GM12878 (cell line): ENCODE data around the gene ANTKMT. TPM values are rescaled to one million over a fixed set of nuclear protein-coding genes. Genes with fewer than 3 reads are reported as not detected.

Source experiments
- ATAC-seq: fragments of 200-7000 bp; cut with Tn5 transposase; 3 replicates; pipeline ENCODE4 v1.9.1; 2020; ENCODE audit warnings: mild to moderate bottlenecking, moderate library complexity
- BruUV-seq: library from RNA; stranded (reverse); fragments of 400-500 nt; replicated peaks from 2 replicates; lab custom pipeline; 2021; lab: Mats Ljungman, UMichigan
- CTCF ChIA-PET: fragments of 300-600 bp; sonication (Branson Sonifier 250); formaldehyde crosslinking; extraction: SDS; loops from one replicate; lab custom pipeline; 2021; ENCODE audit warnings: inconsistent platforms; lab: Yijun Ruan, JAX
- POLR2A ChIA-PET: fragments of 350-600 bp; formaldehyde crosslinking; extraction: SDS; loops from one replicate; lab custom pipeline; 2021; ENCODE audit warnings: inconsistent platforms; lab: Charles Lee
- RAD21 ChIA-PET: fragments of 300-600 bp; sonication (Branson Sonifier 250); formaldehyde crosslinking; loops from one replicate; lab custom pipeline; 2023; ENCODE audit warnings: antibody characterized with exemption; ENCODE audit not compliant: unreplicated experiment; lab: Charles Lee
- SMC1A ChIA-PET: fragments of 300-600 bp; sonication (Branson Sonifier 250); formaldehyde crosslinking; loops from one replicate; lab custom pipeline; 2023; ENCODE audit not compliant: unreplicated experiment, uncharacterized antibody; lab: Charles Lee
- DNase-seq: peaks from one replicate; pipeline ENCODE4 v3.0.0-alpha.2; 2011; ENCODE audit warnings: low read depth, low spot score
- FAIRE-seq: peaks from 3 replicates; lab custom pipeline; 2011; peaks lifted over from hg19 to GRCh38; lab: Jason Lieb, UNC
- H2AFZ ChIP-seq: 2 replicates; pipeline ENCODE4 v1.6.0; 2011; ENCODE audit warnings: low read depth, low read length, control low read depth; ENCODE audit not compliant: control insufficient read depth
- H3K27ac ChIP-seq: 2 replicates; pipeline ENCODE4 v1.5.1; 2011; ENCODE audit warnings: control low read depth; ENCODE audit not compliant: control insufficient read depth, insufficient read depth
- H3K27me3 ChIP-seq, 2 experiments: replicated peaks in 1 of 2; 2 replicates each; pipeline versions ENCODE4 v1.6.0 to v1.6.1; 2011; ENCODE audit warnings: low read length in 1 of 2; ENCODE audit not compliant: control insufficient read depth in 2 of 2, insufficient read depth in 2 of 2
- H3K36me3 ChIP-seq, 2 experiments: 2 replicates each; pipeline ENCODE4 v1.5.1; 2011; ENCODE audit warnings: low read length in 1 of 2; ENCODE audit not compliant: control insufficient read depth in 2 of 2, insufficient read depth in 2 of 2
- H3K4me1 ChIP-seq: 2 replicates; pipeline ENCODE4 v1.6.1; 2011; ENCODE audit warnings: mild to moderate bottlenecking, low read length, moderate library complexity, mixed read lengths; ENCODE audit not compliant: control insufficient read depth, insufficient read depth
- H3K4me2 ChIP-seq: 2 replicates; pipeline ENCODE4 v1.6.0; 2011; ENCODE audit warnings: control low read depth; ENCODE audit not compliant: control insufficient read depth, insufficient read depth
- H3K4me3 ChIP-seq: fragments of 200-600 bp; sonication (generic); 2 replicates; pipeline ENCODE4 v1.5.1; 2016
- H3K79me2 ChIP-seq: 2 replicates; pipeline ENCODE4 v1.6.0; 2011; ENCODE audit warnings: low read length; ENCODE audit not compliant: control insufficient read depth, insufficient read depth
- H3K9ac ChIP-seq: 2 replicates; pipeline ENCODE4 v1.8.0; 2011; ENCODE audit warnings: low read length, control low read depth, mixed read lengths; ENCODE audit not compliant: control insufficient read depth, insufficient read depth
- H3K9me3 ChIP-seq: replicated peaks from 3 replicates; pipeline ENCODE4 v1.5.1; 2011; ENCODE audit warnings: mild to moderate bottlenecking, low read length; ENCODE audit not compliant: control insufficient read depth, insufficient read depth
- H4K20me1 ChIP-seq: 2 replicates; pipeline ENCODE4 v1.6.0; 2011; ENCODE audit not compliant: control insufficient read depth, insufficient read depth
- ATF7 ChIP-seq: fragments of 450-650 bp; IDR thresholded peaks from 2 replicates; pipeline ENCODE4 v1.6.1; 2016; ENCODE audit warnings: low read depth, mild to moderate bottlenecking
- CREB1 ChIP-seq: IDR thresholded peaks from 2 replicates; pipeline ENCODE4 v1.6.1; 2012; ENCODE audit warnings: low read depth, mild to moderate bottlenecking, inconsistent platforms
- JUND ChIP-seq: IDR thresholded peaks from 2 replicates; pipeline ENCODE4 v1.6.1; 2012; ENCODE audit warnings: low read depth, mild to moderate bottlenecking, low read length, improper control_type of control experiment, moderate library complexity
- MYB ChIP-seq: fragments of 150-350 bp; IDR thresholded peaks from 2 replicates; pipeline ENCODE4 v1.6.1; 2014; ENCODE audit warnings: mild to moderate bottlenecking, low read depth, low read length, borderline replicate concordance
- MYC ChIP-seq: IDR thresholded peaks from 2 replicates; pipeline ENCODE4 v1.6.1; 2011; ENCODE audit warnings: mild to moderate bottlenecking, low read length, moderate library complexity, inconsistent platforms; ENCODE audit not compliant: insufficient read depth, insufficient replicate concordance, insufficient read length, severe bottlenecking
- TARDBP ChIP-seq: IDR thresholded peaks from 2 replicates; pipeline ENCODE4 v1.6.1; 2016; ENCODE audit warnings: borderline replicate concordance
- WRNIP1 ChIP-seq: IDR thresholded peaks from 2 replicates; pipeline ENCODE4 v1.6.1; 2011; ENCODE audit warnings: low read depth, low read length, improper control_type of control experiment, borderline replicate concordance
- WGBS: methylation state at CpG from one replicate; pipeline ENCODE4 v1.1.6; 2016; ENCODE audit warnings: low lambda C conversion rate; ENCODE audit not compliant: insufficient replicate concordance, insufficient coverage; ENCODE audit errors: missing lambda C conversion rate; 5-methylcytosine and 5-hydroxymethylcytosine counted together
- in situ Hi-C: fragments of 300-500 bp; cut with MboI; formaldehyde crosslinking; loops from 9 replicates; pipeline ENCODE4 v1.14.3; 2018; ENCODE audit warnings: mixed read lengths
- intact Hi-C: fragments of 100-400 bp; cut with micrococcal nuclease; formaldehyde crosslinking; loops from one replicate; pipeline ENCODE4 v1.14.2; 2022; ENCODE audit not compliant: unreplicated experiment
- polyA plus RNA-seq, 11 experiments: library from polyadenylated mRNA; depleted of rRNA in 4 of 11; unstranded in 6 of 11; stranded (reverse) in 5 of 11; fragments of >200 nt; fragmentation: Nextera tagmentation in 4 of 11; fragmentation: Illumina TruSeq in 1 of 11; extraction: Ambion mirVana in 4 of 11; extraction: Trizol in 1 of 11; gene quantifications; 1 replicate in 1 of 11; 2 replicates in 10 of 11; pipeline versions ENCODE4 v1.2.1 to v1.2.3, GENCODE V29; 2011 to 2016; ENCODE audit warnings: inconsistent platforms in 2 of 11, missing spikeins in 2 of 11, low read depth in 1 of 11
- total RNA-seq, 4 experiments: library from RNA; depleted of rRNA in 3 of 4; stranded (reverse); fragments of >200 nt in 3 of 4; fragmentation: Illumina TruSeq in 1 of 4; extraction: Trizol in 1 of 4; gene quantifications; 2 replicates each; pipeline versions ENCODE4 v1.2.1 to v1.2.3, GENCODE V29; 2013 to 2021
- TF ChIP-seq, protein P1 (sequence below): fragments of 450-650 bp; IDR thresholded peaks from 2 replicates; pipeline ENCODE4 v1.6.1; 2016; ENCODE audit warnings: mild to moderate bottlenecking, moderate library complexity, borderline replicate concordance
- TF ChIP-seq, protein P2 (sequence below): fragments of 450-650 bp; formaldehyde crosslinking; IDR thresholded peaks from 2 replicates; pipeline ENCODE4 v1.5.0; 2022; ENCODE audit warnings: mild to moderate bottlenecking, missing genetic modification characterization

The ANTKMT gene
- total and polyA plus RNA-seq, 10 of the 15 experiments (the other 5 are each of a cell fraction or from before 2014, with no cell fraction given): 0.58 to 60.5 (median 25.8) TPM

- TF ChIP-seq, protein P1, sequence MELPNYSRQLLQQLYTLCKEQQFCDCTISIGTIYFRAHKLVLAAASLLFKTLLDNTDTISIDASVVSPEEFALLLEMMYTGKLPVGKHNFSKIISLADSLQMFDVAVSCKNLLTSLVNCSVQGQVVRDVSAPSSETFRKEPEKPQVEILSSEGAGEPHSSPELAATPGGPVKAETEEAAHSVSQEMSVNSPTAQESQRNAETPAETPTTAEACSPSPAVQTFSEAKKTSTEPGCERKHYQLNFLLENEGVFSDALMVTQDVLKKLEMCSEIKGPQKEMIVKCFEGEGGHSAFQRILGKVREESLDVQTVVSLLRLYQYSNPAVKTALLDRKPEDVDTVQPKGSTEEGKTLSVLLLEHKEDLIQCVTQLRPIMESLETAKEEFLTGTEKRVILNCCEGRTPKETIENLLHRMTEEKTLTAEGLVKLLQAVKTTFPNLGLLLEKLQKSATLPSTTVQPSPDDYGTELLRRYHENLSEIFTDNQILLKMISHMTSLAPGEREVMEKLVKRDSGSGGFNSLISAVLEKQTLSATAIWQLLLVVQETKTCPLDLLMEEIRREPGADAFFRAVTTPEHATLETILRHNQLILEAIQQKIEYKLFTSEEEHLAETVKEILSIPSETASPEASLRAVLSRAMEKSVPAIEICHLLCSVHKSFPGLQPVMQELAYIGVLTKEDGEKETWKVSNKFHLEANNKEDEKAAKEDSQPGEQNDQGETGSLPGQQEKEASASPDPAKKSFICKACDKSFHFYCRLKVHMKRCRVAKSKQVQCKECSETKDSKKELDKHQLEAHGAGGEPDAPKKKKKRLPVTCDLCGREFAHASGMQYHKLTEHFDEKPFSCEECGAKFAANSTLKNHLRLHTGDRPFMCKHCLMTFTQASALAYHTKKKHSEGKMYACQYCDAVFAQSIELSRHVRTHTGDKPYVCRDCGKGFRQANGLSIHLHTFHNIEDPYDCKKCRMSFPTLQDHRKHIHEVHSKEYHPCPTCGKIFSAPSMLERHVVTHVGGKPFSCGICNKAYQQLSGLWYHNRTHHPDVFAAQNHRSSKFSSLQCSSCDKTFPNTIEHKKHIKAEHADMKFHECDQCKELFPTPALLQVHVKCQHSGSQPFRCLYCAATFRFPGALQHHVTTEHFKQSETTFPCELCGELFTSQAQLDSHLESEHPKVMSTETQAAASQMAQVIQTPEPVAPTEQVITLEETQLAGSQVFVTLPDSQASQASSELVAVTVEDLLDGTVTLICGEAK: no peak
- TF ChIP-seq MYC: peak; percentile 48
- TF ChIP-seq, all 136 proteins: peak for 24
Measured at GRCh38 chr16:695355-696089, 25.4 kb upstream of the ANTKMT start (continued).

DNA sequence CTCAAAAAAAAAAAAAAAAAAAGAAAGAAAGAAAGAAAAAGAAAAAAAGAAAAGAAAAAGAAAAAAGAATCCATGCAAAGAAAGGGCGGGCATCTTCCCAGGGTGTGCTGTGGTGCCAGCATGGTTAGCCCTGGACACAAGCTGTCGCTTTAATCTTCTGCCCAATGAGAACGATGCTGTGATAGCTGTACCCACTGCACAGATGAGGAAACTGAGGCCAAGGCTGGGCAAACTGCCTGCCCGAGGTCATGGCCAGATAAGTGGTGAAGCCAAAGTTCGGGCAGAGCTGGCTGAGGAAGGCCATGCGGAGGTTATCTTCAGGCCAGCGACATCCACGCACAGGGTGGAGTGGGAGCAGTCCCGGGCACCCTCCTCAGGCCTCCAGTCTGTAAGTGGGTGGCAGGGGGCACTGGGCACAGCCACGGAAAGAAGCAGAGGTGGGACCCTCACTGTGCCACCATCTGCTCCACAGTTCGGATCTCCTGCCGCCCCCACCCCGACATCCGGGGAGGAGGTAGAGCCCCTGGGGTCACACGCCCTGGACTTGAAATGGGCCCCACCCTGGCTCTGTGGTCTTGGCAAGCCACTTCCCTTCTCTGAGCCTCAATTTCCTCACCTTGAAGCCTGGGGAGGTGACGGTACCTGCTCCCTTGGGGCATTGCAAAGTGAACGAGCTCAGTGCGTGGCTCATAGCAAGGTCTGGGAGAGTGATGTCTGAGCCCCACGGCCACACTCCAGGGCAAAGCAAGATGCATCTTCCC, 21.9 kb upstream of the ANTKMT start:
- in situ Hi-C loops (no loop called here), intact Hi-C loops (no loop called here)
- H3K4me3 ChIP-seq: no peak overlapping the region
- CTCF ChIA-PET: interaction anchor here (1.0 kb wide), 1 partner anchor 13 kb away, joined by 3 read pairs; no protein-coding TSS in a partner anchor
- H2AFZ ChIP-seq: no peak overlapping the region
- no peaks in the 10 kb centered on the region for H3K36me3 ChIP-seq
- no peaks in the 10 kb centered on the region for H4K20me1 ChIP-seq
- WGBS: 15% methylated on average over 19 of the region's 19 CpGs
- RAD21 ChIA-PET: no interaction called here
- no peak overlapping the region for H3K9ac ChIP-seq
- H3K4me1 ChIP-seq: peaks cover 7% of the 10 kb centered on the region
- no TSS peak for BruUV-seq
- no peak for ATAC-seq
- no peaks in the 10 kb centered on the region for H3K79me2 ChIP-seq
- POLR2A ChIA-PET: no interaction called here
- H3K27ac ChIP-seq: no peak overlapping the region
- FAIRE-seq: no peak
- H3K27me3 ChIP-seq: peaks cover 2 to 12% of the 10 kb centered on the region in 2 experiments; a peak in 3 of 4 replicates
- no peak for DNase-seq
- H3K9me3 ChIP-seq: no peaks in the 10 kb centered on the region
- H3K4me2 ChIP-seq: no peak overlapping the region
- SMC1A ChIA-PET: no interaction called here
- TF ChIP-seq TARDBP: no peak
- no peak for TF ChIP-seq JUND
- no peak for TF ChIP-seq WRNIP1
- TF ChIP-seq, protein P2, sequence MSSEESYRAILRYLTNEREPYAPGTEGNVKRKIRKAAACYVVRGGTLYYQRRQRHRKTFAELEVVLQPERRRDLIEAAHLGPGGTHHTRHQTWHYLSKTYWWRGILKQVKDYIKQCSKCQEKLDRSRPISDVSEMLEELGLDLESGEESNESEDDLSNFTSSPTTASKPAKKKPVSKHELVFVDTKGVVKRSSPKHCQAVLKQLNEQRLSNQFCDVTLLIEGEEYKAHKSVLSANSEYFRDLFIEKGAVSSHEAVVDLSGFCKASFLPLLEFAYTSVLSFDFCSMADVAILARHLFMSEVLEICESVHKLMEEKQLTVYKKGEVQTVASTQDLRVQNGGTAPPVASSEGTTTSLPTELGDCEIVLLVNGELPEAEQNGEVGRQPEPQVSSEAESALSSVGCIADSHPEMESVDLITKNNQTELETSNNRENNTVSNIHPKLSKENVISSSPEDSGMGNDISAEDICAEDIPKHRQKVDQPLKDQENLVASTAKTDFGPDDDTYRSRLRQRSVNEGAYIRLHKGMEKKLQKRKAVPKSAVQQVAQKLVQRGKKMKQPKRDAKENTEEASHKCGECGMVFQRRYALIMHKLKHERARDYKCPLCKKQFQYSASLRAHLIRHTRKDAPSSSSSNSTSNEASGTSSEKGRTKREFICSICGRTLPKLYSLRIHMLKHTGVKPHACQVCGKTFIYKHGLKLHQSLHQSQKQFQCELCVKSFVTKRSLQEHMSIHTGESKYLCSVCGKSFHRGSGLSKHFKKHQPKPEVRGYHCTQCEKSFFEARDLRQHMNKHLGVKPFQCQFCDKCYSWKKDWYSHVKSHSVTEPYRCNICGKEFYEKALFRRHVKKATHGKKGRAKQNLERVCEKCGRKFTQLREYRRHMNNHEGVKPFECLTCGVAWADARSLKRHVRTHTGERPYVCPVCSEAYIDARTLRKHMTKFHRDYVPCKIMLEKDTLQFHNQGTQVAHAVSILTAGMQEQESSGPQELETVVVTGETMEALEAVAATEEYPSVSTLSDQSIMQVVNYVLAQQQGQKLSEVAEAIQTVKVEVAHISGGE (CRISPR knock-in tag): no peak
- no peak for TF ChIP-seq MYB
- TF ChIP-seq ATF7: no peak
- TF ChIP-seq MYC: no peak
- TF ChIP-seq CREB1: no peak
